Panc1 (cell line): Measurements from ENCODE around the gene PLEKHN1. TPM values are rescaled to one million over a fixed set of nuclear protein-coding genes. Genes with fewer than 3 reads are reported as not detected.

ENCODE experiments used
- ATAC-seq: fragments of 200-7000 bp; cut with Tn5 transposase; 2 replicates; pipeline ENCODE4 v1.9.1; 2020; ENCODE audit warnings: mild to moderate bottlenecking, moderate library complexity
- BruUV-seq: library from RNA; stranded (reverse); fragments of 400-500 nt; replicated peaks from 2 replicates; lab custom pipeline; 2021; lab: Mats Ljungman, UMichigan
- CTCF ChIA-PET: fragments of 300-600 bp; sonication (Branson Sonifier 250); formaldehyde crosslinking; loops from one replicate; lab custom pipeline; 2022; ENCODE audit warnings: antibody characterized with exemption; lab: Charles Lee
- POLR2A ChIA-PET: fragments of 300-600 bp; sonication (Branson Sonifier 250); formaldehyde crosslinking; loops from one replicate; lab custom pipeline; 2022; ENCODE audit warnings: antibody characterized with exemption; lab: Charles Lee
- DNase-seq: peaks from one replicate; pipeline ENCODE4 v3.0.0-alpha.2; 2010; ENCODE audit warnings: low read depth, low spot score
- H3K27ac ChIP-seq: 2 replicates; pipeline ENCODE4 v1.5.1; 2011; ENCODE audit warnings: mild to moderate bottlenecking, low read length, inconsistent platforms
- H3K27me3 ChIP-seq: fragments of 200-500 bp; sonication (Bioruptor generic); 2 replicates; pipeline ENCODE4 v1.6.0; 2014; ENCODE audit warnings: low read length, inconsistent platforms; ENCODE audit not compliant: control insufficient read depth, insufficient read depth
- H3K36me3 ChIP-seq: fragments of 200-500 bp; sonication (Bioruptor generic); 2 replicates; pipeline ENCODE4 v1.5.1; 2014; ENCODE audit warnings: inconsistent platforms, mild to moderate bottlenecking, low read length, moderate library complexity; ENCODE audit not compliant: control insufficient read depth, insufficient read depth
- H3K4me1 ChIP-seq: 2 replicates; pipeline ENCODE4 v1.5.1; 2011; ENCODE audit warnings: inconsistent platforms, mild to moderate bottlenecking, low read length, moderate library complexity; ENCODE audit not compliant: control insufficient read depth, insufficient read depth
- H3K4me3 ChIP-seq, 2 experiments: 2 replicates each; pipeline ENCODE4 v1.5.1; 2011 to 2012; ENCODE audit warnings: low read depth in 2 of 2, low read length in 2 of 2, mild to moderate bottlenecking in 2 of 2, inconsistent platforms in 1 of 2, moderate library complexity in 1 of 2
- H3K9me3 ChIP-seq: fragments of 200-500 bp; sonication (Bioruptor generic); 2 replicates; pipeline ENCODE4 v1.5.1; 2014; ENCODE audit warnings: low read depth, mild to moderate bottlenecking, inconsistent platforms, low read length, moderate library complexity; ENCODE audit not compliant: control insufficient read depth, insufficient read depth
- POLR2AphosphoS5 ChIP-seq: IDR thresholded peaks from 2 replicates; pipeline ENCODE4 v1.6.1; 2012; ENCODE audit warnings: mild to moderate bottlenecking, low read depth, low read length, moderate library complexity
- SIN3A ChIP-seq: IDR thresholded peaks from 2 replicates; pipeline ENCODE4 v1.6.1; 2012; ENCODE audit warnings: low read depth, mild to moderate bottlenecking, low read length, moderate library complexity, borderline replicate concordance; ENCODE audit not compliant: insufficient read depth
- TCF7L2 ChIP-seq: IDR thresholded peaks from 2 replicates; pipeline ENCODE4 v1.6.1; 2011; ENCODE audit warnings: mild to moderate bottlenecking, low read depth, low read length, inconsistent platforms
- in situ Hi-C: cut with HindIII; loops from 2 replicates; pipeline ENCODE4 v1.10.0; 2016; ENCODE audit warnings: low sequenced_read_pairs, low pct_unique_long_range_greater_than_20kb
- intact Hi-C: fragments of 100-400 bp; cut with micrococcal nuclease; formaldehyde crosslinking; loops from one replicate; pipeline ENCODE4 v1.10.0; 2022; ENCODE audit not compliant: unreplicated experiment
- total RNA-seq: library from RNA; stranded (reverse); gene quantifications from one replicate; pipeline ENCODE4 v1.2.1, GENCODE V29; 2021; ENCODE audit not compliant: unreplicated experiment
- TF ChIP-seq, protein P1 (sequence below), 2 experiments: IDR thresholded peaks; 2 replicates each; pipeline ENCODE4 v1.6.1; 2011 to 2012; ENCODE audit warnings: low read depth in 2 of 2, control low read depth in 1 of 2, low read length in 1 of 2, mild to moderate bottlenecking in 1 of 2, moderate library complexity in 1 of 2; ENCODE audit not compliant: insufficient read depth in 1 of 2
- TF ChIP-seq, protein P2 (sequence below): fragments of 450-650 bp; IDR thresholded peaks from 2 replicates; pipeline ENCODE4 v1.5.1; 2017; ENCODE audit warnings: mild to moderate bottlenecking

PLEKHN1 gene
- total RNA-seq, 1 experiment from 2014 or later = 9.8 TPM

DNA sequence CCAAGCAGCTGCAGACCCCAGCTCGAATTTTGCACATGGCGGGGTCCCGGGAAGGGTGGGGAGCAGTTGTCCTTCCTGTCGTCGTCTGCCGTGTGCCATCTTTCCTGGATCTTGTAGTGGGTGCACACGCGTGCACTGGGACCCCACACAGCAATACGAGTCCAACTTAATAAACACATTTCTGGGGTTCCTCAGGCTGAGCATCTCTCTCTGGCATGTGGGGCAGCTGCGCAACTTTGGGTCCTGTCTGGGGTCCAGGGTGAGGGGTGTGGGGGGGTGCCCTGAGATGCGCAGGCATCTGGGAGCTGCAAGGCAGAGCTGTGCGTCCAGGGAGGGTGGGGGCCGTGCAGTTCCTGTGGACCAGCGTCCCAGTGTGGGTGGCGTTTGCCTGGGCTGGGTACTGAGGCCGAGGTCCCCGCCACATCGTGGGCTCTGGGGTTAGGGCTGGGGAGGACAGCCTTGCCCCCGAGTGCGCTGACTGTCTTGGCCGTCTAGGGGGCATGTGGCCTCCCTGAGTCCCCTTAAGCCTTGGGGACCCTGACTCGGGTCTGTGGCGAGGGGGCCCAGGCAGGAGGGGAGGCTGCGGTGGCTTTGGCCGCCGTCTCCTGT is 652 bp upstream of the PLEKHN1 start:
- CTCF ChIA-PET = no interaction called here

DNA sequence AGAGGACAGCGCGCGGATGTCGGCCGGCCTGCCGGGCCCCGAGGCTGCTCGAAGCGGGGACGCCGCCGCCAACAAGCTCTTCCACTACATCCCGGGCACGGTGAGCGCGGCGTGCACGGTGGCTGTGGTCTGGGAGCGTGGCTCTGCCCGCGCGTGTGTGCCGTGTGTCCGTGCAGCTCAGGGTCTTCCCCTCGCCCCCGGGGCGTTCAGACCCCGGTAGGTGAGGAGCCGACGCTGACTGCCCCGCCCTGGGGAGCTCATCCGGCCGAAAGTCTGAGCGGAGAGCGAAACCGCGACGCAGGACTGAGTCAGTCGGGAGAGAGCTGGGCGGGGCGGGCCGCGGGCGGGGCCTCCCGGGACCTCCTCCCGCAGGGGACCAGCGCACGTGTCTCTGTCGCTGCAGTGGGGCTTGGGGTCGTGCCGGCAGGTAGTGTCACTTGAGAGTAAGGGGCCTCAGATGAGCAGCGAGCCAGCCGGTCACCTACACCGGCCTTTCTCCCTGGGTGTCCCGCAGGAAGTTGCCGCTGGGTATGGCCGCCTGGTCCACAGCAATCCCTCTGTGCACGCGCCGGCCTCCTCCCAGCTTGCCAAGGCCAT is 520 bp downstream of the PLEKHN1 start:
- peaks cover 13% of the 10 kb centered on the region for H3K4me1 ChIP-seq
- intact Hi-C loops = no loop called here
- H3K27me3 ChIP-seq = no peaks in the 10 kb centered on the region
- no TSS peak for BruUV-seq
- H3K27ac ChIP-seq = peak overlapping the region; percentile 84
- TF ChIP-seq POLR2AphosphoS5 (peak; percentile 36; the same call in 1 of the 2 replicates), SIN3A (peak; percentile 55; the same call in 1 of the 2 replicates), TCF7L2 (no peak)
- TF ChIP-seq, protein P1, sequence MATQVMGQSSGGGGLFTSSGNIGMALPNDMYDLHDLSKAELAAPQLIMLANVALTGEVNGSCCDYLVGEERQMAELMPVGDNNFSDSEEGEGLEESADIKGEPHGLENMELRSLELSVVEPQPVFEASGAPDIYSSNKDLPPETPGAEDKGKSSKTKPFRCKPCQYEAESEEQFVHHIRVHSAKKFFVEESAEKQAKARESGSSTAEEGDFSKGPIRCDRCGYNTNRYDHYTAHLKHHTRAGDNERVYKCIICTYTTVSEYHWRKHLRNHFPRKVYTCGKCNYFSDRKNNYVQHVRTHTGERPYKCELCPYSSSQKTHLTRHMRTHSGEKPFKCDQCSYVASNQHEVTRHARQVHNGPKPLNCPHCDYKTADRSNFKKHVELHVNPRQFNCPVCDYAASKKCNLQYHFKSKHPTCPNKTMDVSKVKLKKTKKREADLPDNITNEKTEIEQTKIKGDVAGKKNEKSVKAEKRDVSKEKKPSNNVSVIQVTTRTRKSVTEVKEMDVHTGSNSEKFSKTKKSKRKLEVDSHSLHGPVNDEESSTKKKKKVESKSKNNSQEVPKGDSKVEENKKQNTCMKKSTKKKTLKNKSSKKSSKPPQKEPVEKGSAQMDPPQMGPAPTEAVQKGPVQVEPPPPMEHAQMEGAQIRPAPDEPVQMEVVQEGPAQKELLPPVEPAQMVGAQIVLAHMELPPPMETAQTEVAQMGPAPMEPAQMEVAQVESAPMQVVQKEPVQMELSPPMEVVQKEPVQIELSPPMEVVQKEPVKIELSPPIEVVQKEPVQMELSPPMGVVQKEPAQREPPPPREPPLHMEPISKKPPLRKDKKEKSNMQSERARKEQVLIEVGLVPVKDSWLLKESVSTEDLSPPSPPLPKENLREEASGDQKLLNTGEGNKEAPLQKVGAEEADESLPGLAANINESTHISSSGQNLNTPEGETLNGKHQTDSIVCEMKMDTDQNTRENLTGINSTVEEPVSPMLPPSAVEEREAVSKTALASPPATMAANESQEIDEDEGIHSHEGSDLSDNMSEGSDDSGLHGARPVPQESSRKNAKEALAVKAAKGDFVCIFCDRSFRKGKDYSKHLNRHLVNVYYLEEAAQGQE (IDR thresholded peaks at IDR 0.05; ENCODE audit: insufficient read depth in 1 of 2, low read depth in 2 of 2, low read length in 1 of 2) = peak in 1 of 2 experiments; percentile 57; a peak in 1 of 4 replicates
- TF ChIP-seq, protein P2, sequence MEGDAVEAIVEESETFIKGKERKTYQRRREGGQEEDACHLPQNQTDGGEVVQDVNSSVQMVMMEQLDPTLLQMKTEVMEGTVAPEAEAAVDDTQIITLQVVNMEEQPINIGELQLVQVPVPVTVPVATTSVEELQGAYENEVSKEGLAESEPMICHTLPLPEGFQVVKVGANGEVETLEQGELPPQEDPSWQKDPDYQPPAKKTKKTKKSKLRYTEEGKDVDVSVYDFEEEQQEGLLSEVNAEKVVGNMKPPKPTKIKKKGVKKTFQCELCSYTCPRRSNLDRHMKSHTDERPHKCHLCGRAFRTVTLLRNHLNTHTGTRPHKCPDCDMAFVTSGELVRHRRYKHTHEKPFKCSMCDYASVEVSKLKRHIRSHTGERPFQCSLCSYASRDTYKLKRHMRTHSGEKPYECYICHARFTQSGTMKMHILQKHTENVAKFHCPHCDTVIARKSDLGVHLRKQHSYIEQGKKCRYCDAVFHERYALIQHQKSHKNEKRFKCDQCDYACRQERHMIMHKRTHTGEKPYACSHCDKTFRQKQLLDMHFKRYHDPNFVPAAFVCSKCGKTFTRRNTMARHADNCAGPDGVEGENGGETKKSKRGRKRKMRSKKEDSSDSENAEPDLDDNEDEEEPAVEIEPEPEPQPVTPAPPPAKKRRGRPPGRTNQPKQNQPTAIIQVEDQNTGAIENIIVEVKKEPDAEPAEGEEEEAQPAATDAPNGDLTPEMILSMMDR = no peak
- ATAC-seq (peak; percentile 89), DNase-seq (no peak)
- H3K36me3 ChIP-seq = no peaks in the 10 kb centered on the region
- POLR2A ChIA-PET = interaction anchor here (0.6 to 0.9 kb wide), 3 partner anchors 9 to 1257 kb away, joined by 3 to 7 read pairs (median 5); no protein-coding TSS in a partner anchor
- in situ Hi-C loops = no loop called here
- no peaks in the 10 kb centered on the region for H3K9me3 ChIP-seq
- CTCF ChIA-PET = no interaction called here
- H3K4me3 ChIP-seq = peak overlapping the region; percentile 59 to 68

More for the DNA sequence above, 652 bp upstream of the PLEKHN1 start:
- H3K36me3 ChIP-seq = no peaks in the 10 kb centered on the region
- no TSS peak for BruUV-seq
- POLR2A ChIA-PET = no interaction called here
- H3K4me1 ChIP-seq = peaks cover 13% of the 10 kb centered on the region
- intact Hi-C loops = no loop called here
- ATAC-seq (peak; percentile 22), DNase-seq (no peak)
- peak overlapping the region; percentile 59 to 68; a peak in 3 of 4 replicates for H3K4me3 ChIP-seq
- no peaks in the 10 kb centered on the region for H3K27me3 ChIP-seq
- TF ChIP-seq TCF7L2 (no peak), POLR2AphosphoS5 (no peak), SIN3A (no peak)
- TF ChIP-seq, protein P2 = no peak
- TF ChIP-seq, protein P1 (IDR thresholded peaks at IDR 0.05; ENCODE audit: insufficient read depth in 1 of 2, low read depth in 2 of 2, low read length in 1 of 2) = no peak
- in situ Hi-C loops = no loop called here
- no peaks in the 10 kb centered on the region for H3K9me3 ChIP-seq
- peak overlapping the region; percentile 84 for H3K27ac ChIP-seq
